ENCODE measurements around the gene NKAIN2. TPM values are rescaled to one million over a fixed set of nuclear protein-coding genes. Genes with fewer than 3 reads are reported as not detected.
"Not testable (repeated sequence)": the region's sequence is repeated elsewhere in the genome, so short reads cannot be mapped to it uniquely, and the experiment has no call there.

Gene NKAIN2
- total and polyA plus RNA-seq, 5 donors from 2014 or later, result not detected

- DNase-seq, result no peak
- Mint-ChIP-seq H3K36me3 (no peaks in the 10 kb centered on the region), H3K4me3 (no peak overlapping the region), H3K4me1 (no peaks in the 10 kb centered on the region), H3K27me3 (no peaks in the 10 kb centered on the region), H3K27ac (no peak overlapping the region), H3K9me3 (peaks cover 0 to 8% (median 2%) of the 10 kb centered on the region in 7 donors)
- no peak for ATAC-seq (ENCODE audit: low read depth in 2 of 2)
- no peaks in the 10 kb centered on the region for H3K4me1 ChIP-seq (ENCODE audit: control insufficient read depth, insufficient read depth, low read length, poor library complexity, severe bottlenecking)
- no peak overlapping the region for H3K27ac ChIP-seq (ENCODE audit: insufficient read depth, low read length, poor library complexity, severe bottlenecking)
- no peaks in the 10 kb centered on the region for H3K27me3 ChIP-seq (ENCODE audit: control insufficient read depth, insufficient read depth, low read length)
- H3K9me3 ChIP-seq (ENCODE audit: control insufficient read depth in 2 of 2, low read length in 2 of 2), result peaks cover 0 to 10% of the 10 kb centered on the region in 2 experiments
- H3K36me3 ChIP-seq (ENCODE audit: control insufficient read depth, insufficient read depth, low read length), result no peaks in the 10 kb centered on the region
- no peak overlapping the region for H3K4me3 ChIP-seq (ENCODE audit: low read depth, low read length)
Observed at GRCh38 chr6:124699038-124699437, 895.4 kb downstream of the NKAIN2 start.

DNA sequence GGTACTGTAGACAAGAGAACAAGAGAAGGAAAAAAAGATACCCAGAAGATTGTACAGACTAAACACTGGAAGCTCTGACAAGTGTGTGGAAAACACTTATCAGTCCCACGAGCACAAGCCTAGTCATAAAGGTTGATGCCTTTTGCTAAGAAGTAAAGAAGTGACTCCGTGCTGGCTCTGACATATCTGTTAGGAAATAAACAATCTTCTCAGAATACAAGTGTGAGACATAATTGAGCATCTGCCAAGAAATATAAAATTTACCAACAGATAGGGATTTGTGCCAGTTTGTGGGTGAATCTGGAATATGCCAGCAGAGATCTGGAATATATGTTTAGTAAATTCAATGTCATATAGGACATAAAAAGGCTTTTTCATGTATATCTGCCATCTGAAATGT lies 899.9 kb downstream of the NKAIN2 start:
- H3K4me3 ChIP-seq (ENCODE audit: low read depth, low read length), result no peak overlapping the region
- peaks cover 0 to 11% (median 2%) of the 10 kb centered on the region in 7 donors for H3K9me3 Mint-ChIP-seq
- ATAC-seq (ENCODE audit: low read depth in 2 of 2) (no peak), DNase-seq (no peak)
- H3K27ac Mint-ChIP-seq, result no peak overlapping the region
- no peaks in the 10 kb centered on the region for H3K36me3 ChIP-seq (ENCODE audit: control insufficient read depth, insufficient read depth, low read length)
- no peaks in the 10 kb centered on the region for H3K36me3 Mint-ChIP-seq
- H3K4me3 Mint-ChIP-seq, result no peak overlapping the region
- no peaks in the 10 kb centered on the region for H3K27me3 ChIP-seq (ENCODE audit: control insufficient read depth, insufficient read depth, low read length)
- H3K27me3 Mint-ChIP-seq, result no peaks in the 10 kb centered on the region
- no peaks in the 10 kb centered on the region for H3K4me1 Mint-ChIP-seq
- no peaks in the 10 kb centered on the region for H3K4me1 ChIP-seq (ENCODE audit: control insufficient read depth, insufficient read depth, low read length, poor library complexity, severe bottlenecking)
- H3K27ac ChIP-seq (ENCODE audit: insufficient read depth, low read length, poor library complexity, severe bottlenecking), result no peak overlapping the region
- H3K9me3 ChIP-seq (ENCODE audit: control insufficient read depth in 2 of 2, low read length in 2 of 2), result peaks cover 0 to 5% of the 10 kb centered on the region in 2 experiments

DNA sequence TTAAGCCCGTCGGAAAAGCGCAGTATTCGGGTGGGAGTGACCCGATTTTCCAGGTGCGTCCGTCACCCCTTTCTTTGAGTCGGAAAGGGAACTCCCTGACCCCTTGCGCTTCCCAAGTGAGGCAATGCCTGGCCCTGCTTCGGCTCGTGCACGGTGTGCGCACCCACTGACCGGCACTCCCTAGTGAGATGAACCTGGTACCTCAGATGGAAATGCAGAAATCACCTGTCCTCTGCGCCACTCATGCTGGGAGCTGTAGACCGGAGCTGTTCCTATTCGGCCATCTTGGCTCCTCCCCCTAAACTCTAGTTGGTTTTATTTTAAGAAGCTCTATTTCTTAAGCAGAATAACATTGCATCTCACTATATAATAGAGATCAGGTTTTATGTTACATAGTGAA lies 908.9 kb downstream of the NKAIN2 start:
- not testable (repeated sequence) for H3K4me1 ChIP-seq (ENCODE audit: control insufficient read depth, insufficient read depth, low read length, poor library complexity, severe bottlenecking); ATAC-seq (ENCODE audit: low read depth in 2 of 2); H3K27me3 ChIP-seq (ENCODE audit: control insufficient read depth, insufficient read depth, low read length); H3K9me3 ChIP-seq (ENCODE audit: control insufficient read depth in 2 of 2, low read length in 2 of 2); H3K4me3 Mint-ChIP-seq; H3K36me3 Mint-ChIP-seq; H3K36me3 ChIP-seq (ENCODE audit: control insufficient read depth, insufficient read depth, low read length); H3K27ac Mint-ChIP-seq; H3K27me3 Mint-ChIP-seq; H3K4me1 Mint-ChIP-seq; H3K4me3 ChIP-seq (ENCODE audit: low read depth, low read length); H3K9me3 Mint-ChIP-seq; DNase-seq; H3K27ac ChIP-seq (ENCODE audit: insufficient read depth, low read length, poor library complexity, severe bottlenecking)

GRCh38 chr6:124714728-124715127 lies 911.1 kb downstream of the NKAIN2 start:
- Histone ChIP-seq H3K4me3 (ENCODE audit: low read depth, low read length) (no peak overlapping the region), H3K9me3 (ENCODE audit: control insufficient read depth in 2 of 2, low read length in 2 of 2) (peaks cover 0 to 3% of the 10 kb centered on the region in 2 experiments), H3K36me3 (ENCODE audit: control insufficient read depth, insufficient read depth, low read length) (no peaks in the 10 kb centered on the region), H3K27me3 (ENCODE audit: control insufficient read depth, insufficient read depth, low read length) (no peaks in the 10 kb centered on the region), H3K27ac (ENCODE audit: insufficient read depth, low read length, poor library complexity, severe bottlenecking) (no peak overlapping the region), H3K4me1 (ENCODE audit: control insufficient read depth, insufficient read depth, low read length, poor library complexity, severe bottlenecking) (no peaks in the 10 kb centered on the region)
- H3K27me3 Mint-ChIP-seq, result no peaks in the 10 kb centered on the region
- H3K4me1 Mint-ChIP-seq, result no peaks in the 10 kb centered on the region
- no peaks in the 10 kb centered on the region for H3K36me3 Mint-ChIP-seq
- no peak overlapping the region for H3K4me3 Mint-ChIP-seq
- H3K9me3 Mint-ChIP-seq, result peaks cover 0 to 10% (median 3%) of the 10 kb centered on the region in 7 donors
- no peak for ATAC-seq (ENCODE audit: low read depth in 2 of 2)
- DNase-seq, result no peak
- no peak overlapping the region for H3K27ac Mint-ChIP-seq

GRCh38 chr6:124719913-124720312 lies 916.2 kb downstream of the NKAIN2 start:
- no peak for ATAC-seq (ENCODE audit: low read depth in 2 of 2)
- Histone ChIP-seq H3K4me1 (ENCODE audit: control insufficient read depth, insufficient read depth, low read length, poor library complexity, severe bottlenecking) (no peaks in the 10 kb centered on the region), H3K27me3 (ENCODE audit: control insufficient read depth, insufficient read depth, low read length) (no peaks in the 10 kb centered on the region), H3K27ac (ENCODE audit: insufficient read depth, low read length, poor library complexity, severe bottlenecking) (no peak overlapping the region), H3K4me3 (ENCODE audit: low read depth, low read length) (no peak overlapping the region), H3K36me3 (ENCODE audit: control insufficient read depth, insufficient read depth, low read length) (no peaks in the 10 kb centered on the region), H3K9me3 (ENCODE audit: control insufficient read depth in 2 of 2, low read length in 2 of 2) (peaks cover 0 to under 1% of the 10 kb centered on the region in 2 experiments)
- DNase-seq, result no peak
- Mint-ChIP-seq H3K9me3 (peaks cover 2 to 20% (median 6%) of the 10 kb centered on the region in 7 donors), H3K4me3 (no peak overlapping the region), H3K36me3 (no peaks in the 10 kb centered on the region), H3K4me1 (no peaks in the 10 kb centered on the region), H3K27me3 (no peaks in the 10 kb centered on the region), H3K27ac (no peak overlapping the region)

GRCh38 chr6:124721331-124721730 lies 917.7 kb downstream of the NKAIN2 start:
- no peak for ATAC-seq (ENCODE audit: low read depth in 2 of 2)
- Histone ChIP-seq H3K27ac (ENCODE audit: insufficient read depth, low read length, poor library complexity, severe bottlenecking) (no peak overlapping the region), H3K27me3 (ENCODE audit: control insufficient read depth, insufficient read depth, low read length) (no peaks in the 10 kb centered on the region), H3K4me1 (ENCODE audit: control insufficient read depth, insufficient read depth, low read length, poor library complexity, severe bottlenecking) (no peaks in the 10 kb centered on the region), H3K4me3 (ENCODE audit: low read depth, low read length) (no peak overlapping the region), H3K36me3 (ENCODE audit: control insufficient read depth, insufficient read depth, low read length) (no peaks in the 10 kb centered on the region), H3K9me3 (ENCODE audit: control insufficient read depth in 2 of 2, low read length in 2 of 2) (peaks cover 0 to 1% of the 10 kb centered on the region in 2 experiments)
- Mint-ChIP-seq H3K9me3 (peaks cover 0 to 20% (median 6%) of the 10 kb centered on the region in 7 donors), H3K27me3 (no peaks in the 10 kb centered on the region), H3K4me1 (no peaks in the 10 kb centered on the region), H3K27ac (no peak overlapping the region), H3K4me3 (no peak overlapping the region), H3K36me3 (no peaks in the 10 kb centered on the region)
- no peak for DNase-seq

DNA sequence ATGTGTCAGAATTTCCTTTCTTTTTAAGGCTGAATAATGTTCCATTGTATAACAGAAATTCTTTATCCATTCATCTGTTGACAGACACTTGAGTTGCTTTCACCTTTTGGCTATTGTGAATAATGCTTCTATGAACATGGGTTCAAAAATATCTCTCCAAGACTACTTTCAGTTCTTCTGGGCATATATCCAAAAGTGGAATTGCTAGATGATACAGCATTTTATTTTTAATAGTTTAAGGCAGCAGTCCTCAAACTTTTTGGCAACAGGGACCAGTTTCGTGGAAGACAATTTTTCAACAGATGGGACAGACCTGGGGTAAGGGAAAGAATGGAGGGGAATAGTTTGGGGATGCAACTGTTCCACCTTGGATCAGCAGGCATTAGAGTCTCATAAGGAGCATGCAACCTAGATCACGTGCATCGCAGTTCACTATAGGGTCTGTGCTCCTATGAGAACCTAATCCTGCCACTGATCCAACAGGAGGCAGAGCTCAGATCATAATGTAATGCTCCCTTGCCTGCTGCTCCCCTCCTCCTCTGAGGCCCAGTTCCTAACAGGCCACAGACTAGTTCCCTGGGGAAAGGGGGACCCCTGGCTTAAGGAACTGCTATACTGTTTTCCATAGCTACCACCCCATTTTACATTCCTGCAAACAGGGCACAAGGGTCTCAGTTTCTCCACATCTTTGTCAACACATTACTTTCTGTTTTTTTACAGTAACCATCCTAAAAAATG lies 918.6 kb downstream of the NKAIN2 start:
- peaks cover 0 to 20% (median 5%) of the 10 kb centered on the region in 7 donors for H3K9me3 Mint-ChIP-seq
- no peak for ATAC-seq (ENCODE audit: low read depth in 2 of 2)
- DNase-seq, result no peak

GRCh38 chr6:124723671-124724070 lies 920.0 kb downstream of the NKAIN2 start:
- Histone ChIP-seq H3K4me1 (ENCODE audit: control insufficient read depth, insufficient read depth, low read length, poor library complexity, severe bottlenecking) (no peaks in the 10 kb centered on the region), H3K36me3 (ENCODE audit: control insufficient read depth, insufficient read depth, low read length) (no peaks in the 10 kb centered on the region), H3K9me3 (ENCODE audit: control insufficient read depth in 2 of 2, low read length in 2 of 2) (peaks cover 0 to 1% of the 10 kb centered on the region in 2 experiments), H3K27ac (ENCODE audit: insufficient read depth, low read length, poor library complexity, severe bottlenecking) (no peak overlapping the region), H3K4me3 (ENCODE audit: low read depth, low read length) (no peak overlapping the region), H3K27me3 (ENCODE audit: control insufficient read depth, insufficient read depth, low read length) (no peaks in the 10 kb centered on the region)
- ATAC-seq (ENCODE audit: low read depth in 2 of 2), result no peak
- Mint-ChIP-seq H3K36me3 (no peaks in the 10 kb centered on the region), H3K27ac (no peak overlapping the region), H3K4me3 (no peak overlapping the region), H3K9me3 (peaks cover 0 to 20% (median 4%) of the 10 kb centered on the region in 7 donors), H3K27me3 (no peaks in the 10 kb centered on the region), H3K4me1 (no peaks in the 10 kb centered on the region)
- no peak for DNase-seq

More for the DNA sequence above, 918.6 kb downstream of the NKAIN2 start:
- no peaks in the 10 kb centered on the region for H3K4me1 ChIP-seq (ENCODE audit: control insufficient read depth, insufficient read depth, low read length, poor library complexity, severe bottlenecking)
- H3K36me3 Mint-ChIP-seq, result no peaks in the 10 kb centered on the region
- no peak overlapping the region for H3K27ac Mint-ChIP-seq
- no peaks in the 10 kb centered on the region for H3K27me3 ChIP-seq (ENCODE audit: control insufficient read depth, insufficient read depth, low read length)
- no peak overlapping the region for H3K4me3 ChIP-seq (ENCODE audit: low read depth, low read length)
- no peaks in the 10 kb centered on the region for H3K4me1 Mint-ChIP-seq
- H3K36me3 ChIP-seq (ENCODE audit: control insufficient read depth, insufficient read depth, low read length), result no peaks in the 10 kb centered on the region
- H3K27ac ChIP-seq (ENCODE audit: insufficient read depth, low read length, poor library complexity, severe bottlenecking), result no peak overlapping the region
- no peak overlapping the region for H3K4me3 Mint-ChIP-seq
- H3K9me3 ChIP-seq (ENCODE audit: control insufficient read depth in 2 of 2, low read length in 2 of 2), result peaks cover 0 to 1% of the 10 kb centered on the region in 2 experiments
- H3K27me3 Mint-ChIP-seq, result no peaks in the 10 kb centered on the region

Data from CD4-positive, CD25-positive, alpha-beta regulatory T cell (primary cell).